Coronary artery (tissue), 2 donors: ENCODE results near the gene BTBD7.

Source experiments
- DNase-seq: peaks from one replicate; pipeline ENCODE4 v3.0.0-alpha.2; 2017; ENCODE audit warnings: low spot score
- H3K27ac ChIP-seq, 2 donors: fragments of 200-600 bp; sonication (generic); one replicate each; pipeline ENCODE4 v1.5.1; 2016 to 2019
- H3K4me3 ChIP-seq: fragments of 200-600 bp; sonication (generic); 2 replicates; pipeline ENCODE4 v1.5.1; 2016; ENCODE audit warnings: mild to moderate bottlenecking, moderate library complexity
- TF ChIP-seq, protein P1 (sequence below): fragments of 200-600 bp; sonication (generic); IDR thresholded peaks from one replicate; pipeline ENCODE4 v1.5.1; 2019; ENCODE audit warnings: antibody characterized with exemption

BTBD7 gene

GRCh38 chr14:93269341-93270068, 63.3 kb downstream of the BTBD7 start:
- Histone ChIP-seq H3K4me3 (no peak overlapping the region), H3K27ac (no peak overlapping the region)
- TF ChIP-seq, protein P1, sequence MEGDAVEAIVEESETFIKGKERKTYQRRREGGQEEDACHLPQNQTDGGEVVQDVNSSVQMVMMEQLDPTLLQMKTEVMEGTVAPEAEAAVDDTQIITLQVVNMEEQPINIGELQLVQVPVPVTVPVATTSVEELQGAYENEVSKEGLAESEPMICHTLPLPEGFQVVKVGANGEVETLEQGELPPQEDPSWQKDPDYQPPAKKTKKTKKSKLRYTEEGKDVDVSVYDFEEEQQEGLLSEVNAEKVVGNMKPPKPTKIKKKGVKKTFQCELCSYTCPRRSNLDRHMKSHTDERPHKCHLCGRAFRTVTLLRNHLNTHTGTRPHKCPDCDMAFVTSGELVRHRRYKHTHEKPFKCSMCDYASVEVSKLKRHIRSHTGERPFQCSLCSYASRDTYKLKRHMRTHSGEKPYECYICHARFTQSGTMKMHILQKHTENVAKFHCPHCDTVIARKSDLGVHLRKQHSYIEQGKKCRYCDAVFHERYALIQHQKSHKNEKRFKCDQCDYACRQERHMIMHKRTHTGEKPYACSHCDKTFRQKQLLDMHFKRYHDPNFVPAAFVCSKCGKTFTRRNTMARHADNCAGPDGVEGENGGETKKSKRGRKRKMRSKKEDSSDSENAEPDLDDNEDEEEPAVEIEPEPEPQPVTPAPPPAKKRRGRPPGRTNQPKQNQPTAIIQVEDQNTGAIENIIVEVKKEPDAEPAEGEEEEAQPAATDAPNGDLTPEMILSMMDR: no peak
- no peak for DNase-seq

DNA sequence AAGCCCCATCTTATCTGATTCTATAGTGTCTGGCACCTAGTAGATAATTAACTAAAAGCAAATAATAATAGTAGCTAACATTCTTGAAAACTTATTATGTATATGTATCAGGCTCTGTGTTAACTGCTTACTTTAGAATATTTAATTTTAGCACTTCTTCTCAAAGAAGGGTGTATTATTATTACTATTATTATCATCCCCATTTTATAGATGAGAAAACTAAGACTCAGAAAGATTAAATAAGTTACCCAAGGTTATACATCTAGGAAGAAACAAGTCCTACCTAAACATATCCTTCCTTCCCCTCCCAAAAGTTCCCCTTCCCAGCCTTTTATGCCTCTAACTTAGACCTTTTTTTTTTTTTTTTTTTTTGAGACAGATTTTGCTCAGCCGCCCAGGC, 64.4 kb downstream of the BTBD7 start:
- TF ChIP-seq, protein P1: no peak
- no peak for DNase-seq
- Histone ChIP-seq H3K27ac (no peak overlapping the region), H3K4me3 (no peak overlapping the region)

DNA sequence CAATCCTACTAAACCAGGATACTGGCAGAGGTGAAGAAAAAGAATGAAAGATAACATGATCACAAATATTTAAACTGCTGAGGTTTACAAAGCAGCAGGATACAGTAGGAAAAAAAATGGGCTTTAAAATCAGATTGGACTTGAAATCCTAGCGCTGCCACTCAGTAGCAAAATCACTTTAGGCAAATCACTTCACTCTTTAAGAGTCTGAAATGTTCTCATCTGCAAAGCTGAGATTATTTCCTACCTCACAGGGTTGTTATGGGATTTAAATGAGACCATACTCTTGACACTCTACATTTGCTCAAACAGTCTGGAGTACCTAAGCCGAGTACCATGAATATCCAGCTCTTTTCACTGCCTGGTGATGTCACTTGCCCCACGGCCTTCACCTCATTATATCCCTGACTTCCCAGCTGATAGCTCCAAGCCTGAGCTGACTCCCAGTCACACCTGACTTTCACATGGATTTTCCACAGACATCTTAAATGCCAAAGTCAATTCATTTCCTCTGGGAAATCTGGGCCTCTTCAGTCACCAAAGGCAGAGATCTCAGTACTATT, 65.6 kb downstream of the BTBD7 start:
- DNase-seq: no peak
- Histone ChIP-seq H3K4me3 (no peak overlapping the region), H3K27ac (no peak overlapping the region)
- TF ChIP-seq, protein P1: no peak

- TF ChIP-seq, protein P1: no peak
- Histone ChIP-seq H3K27ac (no peak overlapping the region), H3K4me3 (no peak overlapping the region)
- DNase-seq: no peak
Observed at GRCh38 chr14:93266127-93266526, 66.7 kb downstream of the BTBD7 start.

GRCh38 chr14:93263416-93263815, 69.4 kb downstream of the BTBD7 start:
- Histone ChIP-seq H3K27ac (no peak overlapping the region), H3K4me3 (no peak overlapping the region)
- TF ChIP-seq, protein P1: no peak
- no peak for DNase-seq

DNA sequence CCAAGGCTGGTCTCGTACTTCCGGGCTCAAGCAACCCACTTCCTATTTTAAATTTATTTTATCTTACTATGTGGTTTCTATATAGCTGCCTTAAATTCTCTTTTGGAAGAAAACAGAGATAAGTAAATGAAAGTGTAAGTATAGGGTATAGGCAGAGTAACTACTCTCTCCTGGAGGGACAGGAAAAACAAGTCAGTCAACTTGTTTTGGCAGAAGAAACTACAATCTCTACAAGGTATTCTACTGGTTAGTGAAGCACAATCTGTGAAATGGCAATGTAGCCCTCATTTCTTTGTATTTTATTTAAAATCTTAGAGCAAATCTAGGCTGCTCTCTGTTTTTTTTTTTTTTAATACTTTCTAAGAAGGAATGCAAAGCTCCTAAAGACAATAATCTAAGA, 70.4 kb downstream of the BTBD7 start:
- no peak for DNase-seq
- Histone ChIP-seq H3K27ac (no peak overlapping the region), H3K4me3 (no peak overlapping the region)
- TF ChIP-seq, protein P1: no peak

DNA sequence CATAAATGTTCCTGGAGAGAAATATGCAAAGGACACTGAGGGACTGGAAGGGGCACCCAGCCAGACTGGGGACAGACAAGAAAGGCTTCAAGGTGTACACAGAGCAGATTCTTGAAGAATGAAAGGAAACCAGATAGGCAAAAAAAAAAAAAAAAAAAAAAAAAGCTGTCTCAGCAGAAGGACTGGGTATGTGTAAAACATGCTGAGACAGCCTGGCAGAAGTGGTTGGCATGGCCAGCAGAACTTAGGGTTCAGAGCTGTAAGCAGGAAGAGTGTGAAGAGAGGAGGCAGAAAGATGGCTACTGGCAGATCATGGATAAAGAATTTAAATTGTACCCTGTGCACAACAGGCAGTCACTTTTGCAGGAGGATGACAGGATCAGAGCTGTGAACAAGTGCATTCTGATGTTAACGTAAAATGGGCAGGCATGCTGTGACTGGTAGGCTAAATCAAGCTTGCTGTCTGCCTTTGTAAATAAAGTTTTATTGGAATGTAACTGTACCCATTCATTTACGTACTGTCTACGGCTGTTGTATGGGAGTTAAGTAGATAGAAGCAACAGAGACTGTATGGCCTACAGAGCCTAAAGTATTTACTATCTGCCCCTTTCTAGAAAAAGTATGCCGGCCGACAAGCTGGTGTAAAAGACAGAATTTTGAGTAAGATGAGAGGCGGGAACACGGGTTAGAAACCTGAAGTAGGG, 83.6 kb downstream of the BTBD7 start:
- Histone ChIP-seq H3K4me3 (no peak overlapping the region), H3K27ac (no peak overlapping the region)
- DNase-seq: no peak
- TF ChIP-seq, protein P1: no peak
